Body of pancreas (tissue), 4 donors: ENCODE data around the gene ARRB1. TPM values are rescaled to one million over a fixed set of nuclear protein-coding genes. Genes with fewer than 3 reads are reported as not detected.

Source experiments
- ATAC-seq: fragments of 150-250 bp; one replicate; pipeline ENCODE4 v1.9.1; 2016
- DNase-seq, 4 donors: peaks; one replicate each; pipeline ENCODE4 v3.0.0-alpha.2; 2019
- H3K27ac ChIP-seq, 4 donors: fragments of 200-600 bp; sonication (generic); 1 replicate in 3 of 4; 2 replicates in 1 of 4; pipeline versions ENCODE4 v1.5.1 to v1.6.1; 2016 to 2019; ENCODE audit warnings: mild to moderate bottlenecking in 1 of 4, mixed read lengths in 1 of 4, moderate library complexity in 1 of 4
- H3K27me3 ChIP-seq, 2 donors: fragments of 200-600 bp; sonication (generic); one replicate each; pipeline ENCODE4 v1.6.0; 2016; ENCODE audit warnings: mild to moderate bottlenecking in 1 of 2
- H3K36me3 ChIP-seq, 2 donors: fragments of 200-600 bp; sonication (generic); replicated peaks in 1 of 2; 2 replicates each; pipeline ENCODE4 v1.5.1; 2016; ENCODE audit warnings: low read depth in 2 of 2; ENCODE audit not compliant: insufficient read depth in 1 of 2
- H3K4me1 ChIP-seq: fragments of 200-600 bp; sonication (generic); one replicate; pipeline ENCODE4 v1.6.0; 2016
- H3K4me3 ChIP-seq, 2 donors: fragments of 200-600 bp; sonication (generic); 1 replicate in 1 of 2; 2 replicates in 1 of 2; pipeline ENCODE4 v1.5.1; 2016 to 2019
- H3K9me3 ChIP-seq, 3 donors: fragments of 200-600 bp; sonication (generic); 1 replicate in 2 of 3; 2 replicates in 1 of 3; pipeline ENCODE4 v1.5.1; 2016
- POLR2A ChIP-seq, 3 donors: fragments of 450-650 bp; IDR thresholded peaks; one replicate each; pipeline ENCODE4 v1.6.1; 2016; ENCODE audit warnings: antibody characterized with exemption in 3 of 3, mild to moderate bottlenecking in 2 of 3
- WGBS, 2 donors: methylation state at CpG; one replicate each; pipeline ENCODE4 v1.1.5; 2017; 5-methylcytosine and 5-hydroxymethylcytosine counted together
- intact Hi-C: fragments of 100-400 bp; cut with DNase I; formaldehyde crosslinking; loops from one replicate; pipeline ENCODE4 v1.15.1; 2023
- total RNA-seq, 2 donors: library from RNA; depleted of rRNA; stranded (reverse); fragments of >200 nt; gene quantifications; one replicate each; pipeline ENCODE4 v1.1.0, GENCODE V29; 2016
- TF ChIP-seq, protein P1 (sequence below), 7 experiments: fragments of 450-650 bp in 4 of 7; fragments of 200-600 bp in 3 of 7; sonication (generic) in 3 of 7; IDR thresholded peaks; one replicate each; pipeline ENCODE4 v1.5.1; 2016 to 2019; ENCODE audit warnings: antibody characterized with exemption in 7 of 7

Gene ARRB1
- total RNA-seq, 2 donors from 2014 or later, result 41.0 to 54.1 TPM

DNA sequence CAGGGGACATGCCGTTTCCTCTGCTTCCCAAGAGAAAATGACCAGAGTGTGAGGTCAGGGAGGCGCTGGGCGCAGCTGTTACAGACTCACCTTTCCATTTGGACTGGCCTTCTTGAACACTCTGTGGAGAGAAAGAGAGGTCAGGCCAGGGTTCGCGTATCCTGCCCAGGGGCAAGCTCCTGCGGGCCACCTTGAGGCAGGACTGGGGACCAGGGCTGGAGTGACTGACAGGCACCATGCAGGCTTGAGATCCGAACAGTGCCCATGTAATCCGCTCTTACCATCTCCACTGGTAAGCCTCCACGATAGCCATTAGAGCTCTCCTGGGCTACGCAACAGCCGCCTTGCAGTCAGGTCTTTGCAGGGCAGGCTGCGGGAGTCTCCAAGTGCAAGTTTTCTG is 61.5 kb downstream of the ARRB1 start:
- WGBS, 2 donors, result 90 to 96% methylated on average over 9 to 12 of the region's 12 CpGs
- peaks cover 0 to 3% of the 10 kb centered on the region in 2 donors for H3K36me3 ChIP-seq
- DNase-seq (no peak), ATAC-seq (no peak)
- no peaks in the 10 kb centered on the region for H3K9me3 ChIP-seq
- no peaks in the 10 kb centered on the region for H3K27me3 ChIP-seq
- intact Hi-C loops, result loop anchor here (10.0 kb wide), 1 partner anchor 245 kb away; no protein-coding TSS in a partner anchor
- H3K4me1 ChIP-seq, result no peaks in the 10 kb centered on the region
- no peak overlapping the region for H3K27ac ChIP-seq
- no peak for TF ChIP-seq POLR2A (IDR thresholded peaks at IDR 0.05)
- TF ChIP-seq, protein P1, sequence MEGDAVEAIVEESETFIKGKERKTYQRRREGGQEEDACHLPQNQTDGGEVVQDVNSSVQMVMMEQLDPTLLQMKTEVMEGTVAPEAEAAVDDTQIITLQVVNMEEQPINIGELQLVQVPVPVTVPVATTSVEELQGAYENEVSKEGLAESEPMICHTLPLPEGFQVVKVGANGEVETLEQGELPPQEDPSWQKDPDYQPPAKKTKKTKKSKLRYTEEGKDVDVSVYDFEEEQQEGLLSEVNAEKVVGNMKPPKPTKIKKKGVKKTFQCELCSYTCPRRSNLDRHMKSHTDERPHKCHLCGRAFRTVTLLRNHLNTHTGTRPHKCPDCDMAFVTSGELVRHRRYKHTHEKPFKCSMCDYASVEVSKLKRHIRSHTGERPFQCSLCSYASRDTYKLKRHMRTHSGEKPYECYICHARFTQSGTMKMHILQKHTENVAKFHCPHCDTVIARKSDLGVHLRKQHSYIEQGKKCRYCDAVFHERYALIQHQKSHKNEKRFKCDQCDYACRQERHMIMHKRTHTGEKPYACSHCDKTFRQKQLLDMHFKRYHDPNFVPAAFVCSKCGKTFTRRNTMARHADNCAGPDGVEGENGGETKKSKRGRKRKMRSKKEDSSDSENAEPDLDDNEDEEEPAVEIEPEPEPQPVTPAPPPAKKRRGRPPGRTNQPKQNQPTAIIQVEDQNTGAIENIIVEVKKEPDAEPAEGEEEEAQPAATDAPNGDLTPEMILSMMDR (IDR thresholded peaks at IDR 0.05), result no peak
- H3K4me3 ChIP-seq, result no peak overlapping the region

DNA sequence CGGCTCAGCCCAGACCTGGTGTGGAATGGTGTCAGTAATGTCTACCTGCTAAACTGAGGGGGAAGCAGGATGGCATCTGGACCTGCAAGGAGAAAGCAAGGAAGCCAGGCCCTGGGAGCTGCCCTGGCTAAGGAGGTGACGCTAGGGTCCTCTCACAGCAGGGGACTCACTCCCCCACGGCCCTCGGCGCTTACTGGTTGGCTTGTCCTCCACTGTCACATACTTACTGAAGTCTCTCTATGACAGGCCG is 62.0 kb downstream of the ARRB1 start:
- H3K4me1 ChIP-seq, result no peaks in the 10 kb centered on the region

DNA sequence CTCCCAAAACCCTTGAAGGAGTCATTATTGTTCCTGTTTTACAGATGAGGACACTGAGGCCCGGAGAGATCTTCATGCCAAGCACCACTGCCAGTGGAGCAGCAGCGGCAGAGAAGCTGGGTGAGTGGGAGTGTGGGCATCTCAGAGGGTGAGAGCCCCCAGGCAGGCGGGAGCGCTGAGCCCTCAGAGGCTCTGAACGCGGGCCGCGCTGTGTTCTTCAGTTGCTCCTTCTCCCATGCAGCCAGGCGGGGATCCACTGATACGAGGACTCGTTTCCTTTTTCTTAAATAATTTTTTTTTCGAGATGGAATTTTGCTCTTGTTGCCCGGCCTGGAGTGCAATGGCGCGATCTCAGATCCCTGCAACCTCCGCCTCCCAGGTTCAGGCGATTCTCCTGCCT is 63.9 kb downstream of the ARRB1 start:
- TF ChIP-seq, protein P1 (IDR thresholded peaks at IDR 0.05), result no peak
- no peak for TF ChIP-seq POLR2A (IDR thresholded peaks at IDR 0.05)
- Histone ChIP-seq H3K4me1 (no peaks in the 10 kb centered on the region), H3K4me3 (no peak overlapping the region), H3K27me3 (no peaks in the 10 kb centered on the region), H3K36me3 (peaks cover 0 to 3% of the 10 kb centered on the region in 2 donors), H3K27ac (no peak overlapping the region), H3K9me3 (no peaks in the 10 kb centered on the region)
- intact Hi-C loops, result loop anchor here (10.0 kb wide), 1 partner anchor 247 kb away; no protein-coding TSS in a partner anchor
- 90 to 92% methylated on average over 10 to 17 of the region's 17 CpGs for WGBS, 2 donors
- no peak for DNase-seq
- ATAC-seq, result no peak

More for the DNA sequence above, 62.0 kb downstream of the ARRB1 start:
- WGBS, 2 donors, result 91 to 92% methylated on average over 6 of the region's 6 CpGs
- no peak for ATAC-seq
- no peak for DNase-seq
- Histone ChIP-seq H3K27me3 (no peaks in the 10 kb centered on the region), H3K9me3 (no peaks in the 10 kb centered on the region), H3K4me3 (no peak overlapping the region), H3K36me3 (peaks cover 0 to 3% of the 10 kb centered on the region in 2 donors), H3K27ac (no peak overlapping the region)
- TF ChIP-seq, protein P1 (IDR thresholded peaks at IDR 0.05), result no peak
- TF ChIP-seq POLR2A (IDR thresholded peaks at IDR 0.05), result no peak
- intact Hi-C loops, result loop anchor here (10.0 kb wide), 1 partner anchor 245 kb away; no protein-coding TSS in a partner anchor

DNA sequence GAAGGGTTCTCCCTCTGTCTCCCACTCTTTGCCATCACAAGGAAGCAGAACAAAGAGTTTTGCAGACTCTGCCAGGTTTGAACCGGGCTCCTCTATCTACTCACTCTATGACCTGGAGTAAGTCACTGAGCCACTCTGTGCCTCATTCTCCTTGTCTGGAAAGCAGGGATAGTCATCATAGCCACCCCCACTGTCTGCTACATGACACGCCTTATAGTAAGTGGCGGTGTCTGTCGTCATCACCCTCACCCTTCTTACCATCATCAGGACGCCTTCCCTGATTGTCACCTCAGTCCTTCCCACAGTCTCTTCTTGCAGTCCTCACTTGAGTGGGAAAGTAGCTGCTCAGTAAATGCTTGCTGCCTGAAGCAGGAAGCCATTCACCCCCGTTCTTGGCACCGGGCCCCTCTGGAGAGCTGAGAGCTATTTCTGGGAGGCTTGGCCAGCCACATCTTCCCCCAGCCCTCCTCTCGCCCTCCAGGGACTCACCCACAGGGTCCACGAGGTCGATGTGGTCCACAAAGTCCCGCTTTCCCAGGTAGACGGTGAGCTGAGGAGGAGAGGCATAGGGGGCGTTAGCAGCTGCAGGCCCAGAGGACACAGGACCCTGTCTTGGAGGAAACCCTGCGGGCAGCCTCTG is 64.5 kb downstream of the ARRB1 start:
- WGBS, 2 donors, result 75 to 88% methylated on average over 13 to 14 of the region's 14 CpGs
- Histone ChIP-seq H3K9me3 (no peaks in the 10 kb centered on the region), H3K27me3 (no peaks in the 10 kb centered on the region), H3K27ac (no peak overlapping the region), H3K4me3 (no peak overlapping the region), H3K36me3 (peaks cover 0 to 3% of the 10 kb centered on the region in 2 donors), H3K4me1 (no peaks in the 10 kb centered on the region)
- no peak for DNase-seq
- no peak for TF ChIP-seq POLR2A (IDR thresholded peaks at IDR 0.05)
- TF ChIP-seq, protein P1 (IDR thresholded peaks at IDR 0.05), result no peak
- intact Hi-C loops, result loop anchor here (10.0 kb wide), 1 partner anchor 248 kb away; no protein-coding TSS in a partner anchor
- ATAC-seq, result no peak
